GM21717 (cell line): Measurements from ENCODE around the gene AHRR.
"Not testable (repeated sequence)": the region's sequence is repeated elsewhere in the genome, so short reads cannot be mapped to it uniquely, and the experiment has no call there.

ENCODE experiments used
- ATAC-seq: cut with Tn5 transposase; IDR thresholded peaks from one replicate; pipeline ENCODE4 v1.9.1; 2021; ENCODE audit warnings: mild to moderate bottlenecking, moderate library complexity; ENCODE audit not compliant: unreplicated experiment

AHRR gene

GRCh38 chr5:470961-471749 is 149.6 kb downstream of the AHRR start:
- no peak for ATAC-seq

GRCh38 chr5:471750-472058 is 150.2 kb downstream of the AHRR start:
- no peak for ATAC-seq

- peak; percentile 12 for ATAC-seq
These were observed 150.7 kb downstream of the AHRR start for GRCh38 chr5:472076-472655.

GRCh38 chr5:472656-473550 is 151.4 kb downstream of the AHRR start:
- ATAC-seq = peak; percentile 65

GRCh38 chr5:473551-474192 is 152.2 kb downstream of the AHRR start:
- peak; percentile 14 for ATAC-seq

GRCh38 chr5:474232-474839 is 152.8 kb downstream of the AHRR start:
- ATAC-seq = not testable (repeated sequence)

- ATAC-seq = no peak
These were observed 153.5 kb downstream of the AHRR start for GRCh38 chr5:474840-475661.

GRCh38 chr5:475704-476101 is 154.2 kb downstream of the AHRR start:
- ATAC-seq = no peak

GRCh38 chr5:476102-476813 is 154.7 kb downstream of the AHRR start:
- no peak for ATAC-seq

GRCh38 chr5:476814-477175 is 155.3 kb downstream of the AHRR start:
- ATAC-seq = no peak

- ATAC-seq = no peak
These were observed 155.7 kb downstream of the AHRR start for GRCh38 chr5:477247-477646.

GRCh38 chr5:477871-478270 is 156.4 kb downstream of the AHRR start:
- ATAC-seq = no peak

GRCh38 chr5:478369-478981 is 157.0 kb downstream of the AHRR start:
- ATAC-seq = no peak

- no peak for ATAC-seq
These were observed 157.5 kb downstream of the AHRR start for GRCh38 chr5:478982-479535.

- ATAC-seq = no peak
These were observed 158.2 kb downstream of the AHRR start for GRCh38 chr5:479566-480319.

GRCh38 chr5:481347-481746 is 159.8 kb downstream of the AHRR start:
- ATAC-seq = no peak

GRCh38 chr5:482021-482420 is 160.5 kb downstream of the AHRR start:
- ATAC-seq = no peak

GRCh38 chr5:482506-482905 is 161.0 kb downstream of the AHRR start:
- ATAC-seq = no peak
